Activated B cell treated with CpG ODN at 0.5 μM for 24 hours (primary cell): ENCODE data around the gene LDAH. TPM values are rescaled to one million over a fixed set of nuclear protein-coding genes. Genes with fewer than 3 reads are reported as not detected.
A peak's percentile ranks its signal among the peaks of the same experiment; 100 is the strongest.

Source experiments
- ATAC-seq: fragments of 200-7000 bp; cut with Tn5 transposase; one replicate; pipeline ENCODE4 v1.10.0; 2021; ENCODE audit warnings: low read depth, mild to moderate bottlenecking, moderate library complexity
- CTCF ChIA-PET: fragments of 350-600 bp; sonication (Branson Sonifier 250); formaldehyde crosslinking; loops from one replicate; lab custom pipeline; 2021; ENCODE audit warnings: antibody characterized with exemption; lab: Charles Lee
- POLR2A ChIA-PET: fragments of 350-600 bp; sonication (Branson Sonifier 250); formaldehyde crosslinking; loops from one replicate; lab custom pipeline; 2021; ENCODE audit warnings: antibody characterized with exemption; lab: Charles Lee
- DNase-seq: peaks from one replicate; pipeline ENCODE4 v3.0.0; 2022
- H3K27ac Mint-ChIP-seq: one replicate; pipeline ENCODE4 v1.8.0; 2020; ENCODE audit warnings: mixed read lengths
- H3K27me3 Mint-ChIP-seq: one replicate; pipeline ENCODE4 v1.8.0; 2021; ENCODE audit warnings: mixed read lengths
- H3K36me3 Mint-ChIP-seq: one replicate; pipeline ENCODE4 v1.8.0; 2021; ENCODE audit warnings: low read depth, mixed read lengths
- H3K4me1 Mint-ChIP-seq: one replicate; pipeline ENCODE4 v1.8.0; 2021; ENCODE audit warnings: mixed read lengths
- H3K4me3 Mint-ChIP-seq: one replicate; pipeline ENCODE4 v1.8.0; 2020; ENCODE audit warnings: mild to moderate bottlenecking, mixed read lengths
- H3K9me3 Mint-ChIP-seq: one replicate; pipeline ENCODE4 v1.8.0; 2020; ENCODE audit warnings: mixed read lengths
- CTCF ChIP-seq: fragments of 200-600 bp; IDR thresholded peaks from one replicate; pipeline ENCODE4 v1.8.0; 2022; ENCODE audit warnings: antibody characterized with exemption, mild to moderate bottlenecking
- intact Hi-C: fragments of 100-400 bp; cut with micrococcal nuclease; formaldehyde crosslinking; loops from one replicate; pipeline ENCODE4 v1.15.1; 2024
- total RNA-seq: library from RNA; stranded (reverse); gene quantifications from 2 replicates; pipeline ENCODE4 v1.2.3, GENCODE V29; 2022

The LDAH gene
- total RNA-seq, 1 donor from 2014 or later = 31.2 TPM

- POLR2A ChIA-PET = interaction anchor here (0.7 to 5.4 kb wide), 8 partner anchors 11 to 231 kb away, joined by 3 to 116 read pairs (median 11); partner anchors contain the start of genes GDF7, HS1BP3, LDAH and RHOB
- CTCF ChIA-PET = interaction anchor here (0.6 to 5.0 kb wide), 16 partner anchors 12 to 288 kb away, joined by 3 to 69 read pairs (median 4); partner anchors contain the start of genes GDF7 and HS1BP3
- peak overlapping the region; percentile 64 for H3K4me3 Mint-ChIP-seq
- intact Hi-C loops = loop anchor here (1.0 to 2.0 kb wide), 2 partner anchors 17 to 145 kb away; no protein-coding TSS in a partner anchor
- H3K27me3 Mint-ChIP-seq = no peaks in the 10 kb centered on the region
- peaks cover 65% of the 10 kb centered on the region for H3K4me1 Mint-ChIP-seq
- DNase-seq = no peak
- ATAC-seq = peak; percentile 15
- peaks cover 23% of the 10 kb centered on the region for H3K36me3 Mint-ChIP-seq
- H3K9me3 Mint-ChIP-seq = no peaks in the 10 kb centered on the region
- peak overlapping the region; percentile 94 for H3K27ac Mint-ChIP-seq
- no peak for TF ChIP-seq CTCF
Measured at GRCh38 chr2:20677301-20678085, 145.4 kb downstream of the LDAH start.

- intact Hi-C loops = loop anchor here (1.0 to 2.0 kb wide), 3 partner anchors 9 to 146 kb away; partner anchors contain the start of gene GDF7
- ATAC-seq (peak; percentile 72), DNase-seq (no peak)
- ChIA-PET CTCF (interaction anchor here (0.6 to 5.0 kb wide), 20 partner anchors 8 to 289 kb away, joined by 3 to 69 read pairs (median 4); partner anchors contain the start of genes GDF7 and HS1BP3), POLR2A (interaction anchor here (0.8 to 5.4 kb wide), 8 partner anchors 10 to 230 kb away, joined by 4 to 116 read pairs (median 11); partner anchors contain the start of genes GDF7, HS1BP3, LDAH and RHOB)
- H3K4me3 Mint-ChIP-seq = peak overlapping the region; percentile 64
- H3K36me3 Mint-ChIP-seq = peaks cover 15% of the 10 kb centered on the region
- H3K9me3 Mint-ChIP-seq = no peaks in the 10 kb centered on the region
- no peak for TF ChIP-seq CTCF
- H3K27me3 Mint-ChIP-seq = no peaks in the 10 kb centered on the region
- H3K4me1 Mint-ChIP-seq = peaks cover 70% of the 10 kb centered on the region
- peak overlapping the region; percentile 94 for H3K27ac Mint-ChIP-seq
Measured at GRCh38 chr2:20676353-20677215, 146.3 kb downstream of the LDAH start.

- POLR2A ChIA-PET = interaction anchor here (0.8 to 5.4 kb wide), 7 partner anchors 9 to 147 kb away, joined by 3 to 116 read pairs (median 15); partner anchors contain the start of genes GDF7, HS1BP3 and LDAH
- Mint-ChIP-seq H3K27me3 (no peaks in the 10 kb centered on the region), H3K4me1 (peaks cover 73% of the 10 kb centered on the region), H3K27ac (peak overlapping the region; percentile 94), H3K9me3 (no peaks in the 10 kb centered on the region), H3K36me3 (peaks cover 14% of the 10 kb centered on the region), H3K4me3 (peak overlapping the region; percentile 64)
- intact Hi-C loops = loop anchor here (1.0 to 2.0 kb wide), 2 partner anchors 9 to 15 kb away; partner anchors contain the start of gene GDF7
- DNase-seq = peak; percentile 51
- ATAC-seq = peak; percentile 82
- no peak for TF ChIP-seq CTCF
- CTCF ChIA-PET = interaction anchor here (0.6 to 5.0 kb wide), 14 partner anchors 9 to 289 kb away, joined by 3 to 69 read pairs (median 3); partner anchors contain the start of genes GDF7 and HS1BP3
Measured at GRCh38 chr2:20675701-20676352, 147.1 kb downstream of the LDAH start.

GRCh38 chr2:20674974-20675679, 147.8 kb downstream of the LDAH start:
- intact Hi-C loops = no loop called here
- Mint-ChIP-seq H3K4me1 (peaks cover 73% of the 10 kb centered on the region), H3K36me3 (peaks cover 8% of the 10 kb centered on the region), H3K27me3 (no peaks in the 10 kb centered on the region), H3K4me3 (peak overlapping the region; percentile 64), H3K27ac (peak overlapping the region; percentile 94), H3K9me3 (no peaks in the 10 kb centered on the region)
- CTCF ChIA-PET = interaction anchor here (0.7 to 5.0 kb wide), 7 partner anchors 10 to 288 kb away, joined by 3 to 69 read pairs (median 3); partner anchors contain the start of genes GDF7 and HS1BP3
- POLR2A ChIA-PET = interaction anchor here (0.8 to 5.4 kb wide), 6 partner anchors 9 to 147 kb away, joined by 3 to 116 read pairs (median 12); partner anchors contain the start of genes GDF7, HS1BP3 and LDAH
- no peak for DNase-seq
- ATAC-seq = no peak
- no peak for TF ChIP-seq CTCF
